Neural progenitor cell (in vitro differentiated cells): ENCODE measurements around the gene SPATA12. TPM values are rescaled to one million over a fixed set of nuclear protein-coding genes. Genes with fewer than 3 reads are reported as not detected.

ENCODE experiments used
- DNase-seq: peaks from one replicate; pipeline ENCODE4 v3.0.0-alpha.2; 2016; ENCODE audit warnings: low spot score
- H2AFZ ChIP-seq: fragments of 200-600 bp; sonication (generic); replicated peaks from 2 replicates; pipeline ENCODE4 v1.6.1; 2016; ENCODE audit warnings: antibody characterized with exemption
- H3F3A ChIP-seq: fragments of 200-600 bp; sonication (generic); 2 replicates; pipeline ENCODE4 v1.6.1; 2016; ENCODE audit warnings: antibody characterized with exemption, low read depth
- H3K27ac ChIP-seq: fragments of 200-600 bp; sonication (generic); 2 replicates; pipeline ENCODE4 v1.5.1; 2016; ENCODE audit warnings: mild to moderate bottlenecking
- H3K27me3 ChIP-seq: fragments of 200-600 bp; sonication (generic); 2 replicates; pipeline ENCODE4 v1.6.1; 2016; ENCODE audit warnings: mild to moderate bottlenecking, moderate library complexity
- H3K36me3 ChIP-seq: fragments of 200-600 bp; sonication (generic); 2 replicates; pipeline ENCODE4 v1.5.1; 2016
- H3K4me1 ChIP-seq: fragments of 200-600 bp; sonication (generic); 2 replicates; pipeline ENCODE4 v1.6.1; 2016; ENCODE audit warnings: mixed run types
- H3K4me2 ChIP-seq: fragments of 200-600 bp; sonication (generic); 2 replicates; pipeline ENCODE4 v1.6.1; 2016
- H3K4me3 ChIP-seq: fragments of 200-600 bp; sonication (generic); 2 replicates; pipeline ENCODE4 v1.5.1; 2016
- H3K79me2 ChIP-seq: fragments of 200-600 bp; sonication (generic); 2 replicates; pipeline ENCODE4 v1.6.1; 2016; ENCODE audit warnings: low read depth
- H3K9ac ChIP-seq: fragments of 200-600 bp; sonication (generic); 2 replicates; pipeline ENCODE4 v1.6.1; 2016
- H3K9me3 ChIP-seq: fragments of 200-600 bp; sonication (generic); 2 replicates; pipeline ENCODE4 v1.5.1; 2016; ENCODE audit warnings: low read depth
- H4K20me1 ChIP-seq: fragments of 200-600 bp; sonication (generic); 2 replicates; pipeline ENCODE4 v1.6.1; 2016; ENCODE audit warnings: low read depth
- H3K27ac Mint-ChIP-seq: 3 replicates; pipeline ENCODE4 v1.8.0; 2021; ENCODE audit warnings: mixed read lengths
- H3K27me3 Mint-ChIP-seq: 2 replicates; pipeline ENCODE4 v1.8.0; 2022; ENCODE audit warnings: low read depth, mild to moderate bottlenecking, inconsistent platforms, moderate library complexity, mixed read lengths; ENCODE audit not compliant: insufficient read depth
- H3K36me3 Mint-ChIP-seq: 3 replicates; pipeline ENCODE4 v1.8.0; 2021; ENCODE audit warnings: mixed read lengths
- H3K4me1 Mint-ChIP-seq: 3 replicates; pipeline ENCODE4 v1.8.0; 2021; ENCODE audit warnings: mixed read lengths
- H3K4me3 Mint-ChIP-seq: 3 replicates; pipeline ENCODE4 v1.8.0; 2021; ENCODE audit warnings: mild to moderate bottlenecking, moderate library complexity, mixed read lengths
- H3K9me3 Mint-ChIP-seq: 3 replicates; pipeline ENCODE4 v1.8.0; 2020; ENCODE audit warnings: mixed read lengths
- EZH2 ChIP-seq: fragments of 200-600 bp; sonication (generic); IDR thresholded peaks from 2 replicates; pipeline ENCODE4 v1.6.1; 2017; ENCODE audit warnings: antibody characterized with exemption, mild to moderate bottlenecking, moderate library complexity
- EZH2phosphoT487 ChIP-seq: fragments of 200-600 bp; sonication (generic); IDR thresholded peaks from 2 replicates; pipeline ENCODE4 v1.6.1; 2017; ENCODE audit warnings: antibody characterized with exemption
- total RNA-seq: library from RNA; depleted of rRNA; stranded (reverse); fragments of >200 nt; gene quantifications from 2 replicates; pipeline ENCODE4 v1.2.3, GENCODE V29; 2015; ENCODE audit warnings: low replicate concordance
- TF ChIP-seq, protein P1 (sequence below): fragments of 200-600 bp; sonication (generic); IDR thresholded peaks from 2 replicates; pipeline ENCODE4 v1.5.1; 2017; ENCODE audit warnings: antibody characterized with exemption, mild to moderate bottlenecking

SPATA12 gene
- total RNA-seq, 1 donor from 2014 or later: 0.17 TPM

- Histone ChIP-seq H3K9ac (no peak overlapping the region), H3K79me2 (no peaks in the 10 kb centered on the region), H3K36me3 (no peaks in the 10 kb centered on the region), H3K9me3 (no peaks in the 10 kb centered on the region), H2AFZ (no peak overlapping the region), H3K27me3 (no peaks in the 10 kb centered on the region), H3K27ac (no peak overlapping the region), H4K20me1 (no peaks in the 10 kb centered on the region), H3K4me2 (no peak overlapping the region), H3K4me1 (peaks cover 19% of the 10 kb centered on the region), H3K4me3 (no peak overlapping the region), H3F3A (no peaks in the 10 kb centered on the region)
- H3K9me3 Mint-ChIP-seq: no peaks in the 10 kb centered on the region
- H3K36me3 Mint-ChIP-seq: no peaks in the 10 kb centered on the region
- H3K27me3 Mint-ChIP-seq: peaks cover 2% of the 10 kb centered on the region
- no peak for DNase-seq
- no peak overlapping the region for H3K4me3 Mint-ChIP-seq
- peaks cover 29% of the 10 kb centered on the region for H3K4me1 Mint-ChIP-seq
- TF ChIP-seq EZH2phosphoT487 (no peak), EZH2 (no peak)
- TF ChIP-seq, protein P1, sequence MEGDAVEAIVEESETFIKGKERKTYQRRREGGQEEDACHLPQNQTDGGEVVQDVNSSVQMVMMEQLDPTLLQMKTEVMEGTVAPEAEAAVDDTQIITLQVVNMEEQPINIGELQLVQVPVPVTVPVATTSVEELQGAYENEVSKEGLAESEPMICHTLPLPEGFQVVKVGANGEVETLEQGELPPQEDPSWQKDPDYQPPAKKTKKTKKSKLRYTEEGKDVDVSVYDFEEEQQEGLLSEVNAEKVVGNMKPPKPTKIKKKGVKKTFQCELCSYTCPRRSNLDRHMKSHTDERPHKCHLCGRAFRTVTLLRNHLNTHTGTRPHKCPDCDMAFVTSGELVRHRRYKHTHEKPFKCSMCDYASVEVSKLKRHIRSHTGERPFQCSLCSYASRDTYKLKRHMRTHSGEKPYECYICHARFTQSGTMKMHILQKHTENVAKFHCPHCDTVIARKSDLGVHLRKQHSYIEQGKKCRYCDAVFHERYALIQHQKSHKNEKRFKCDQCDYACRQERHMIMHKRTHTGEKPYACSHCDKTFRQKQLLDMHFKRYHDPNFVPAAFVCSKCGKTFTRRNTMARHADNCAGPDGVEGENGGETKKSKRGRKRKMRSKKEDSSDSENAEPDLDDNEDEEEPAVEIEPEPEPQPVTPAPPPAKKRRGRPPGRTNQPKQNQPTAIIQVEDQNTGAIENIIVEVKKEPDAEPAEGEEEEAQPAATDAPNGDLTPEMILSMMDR: no peak
- no peak overlapping the region for H3K27ac Mint-ChIP-seq
Observed at GRCh38 chr3:57015350-57015729, 45.1 kb upstream of the SPATA12 start.

- Histone ChIP-seq H3K9me3 (no peaks in the 10 kb centered on the region), H3K36me3 (no peaks in the 10 kb centered on the region), H3K27ac (no peak overlapping the region), H3K4me3 (no peak overlapping the region), H3K79me2 (no peaks in the 10 kb centered on the region), H3K9ac (no peak overlapping the region), H2AFZ (no peak overlapping the region), H3K4me1 (peaks cover 19% of the 10 kb centered on the region), H4K20me1 (no peaks in the 10 kb centered on the region), H3F3A (no peaks in the 10 kb centered on the region), H3K27me3 (no peaks in the 10 kb centered on the region), H3K4me2 (no peak overlapping the region)
- no peaks in the 10 kb centered on the region for H3K36me3 Mint-ChIP-seq
- H3K9me3 Mint-ChIP-seq: no peaks in the 10 kb centered on the region
- DNase-seq: no peak
- H3K27me3 Mint-ChIP-seq: peaks cover 2% of the 10 kb centered on the region
- peak overlapping the region; percentile 63 for H3K4me3 Mint-ChIP-seq
- H3K27ac Mint-ChIP-seq: peak overlapping the region; percentile 33
- TF ChIP-seq, protein P1: no peak
- no peak for TF ChIP-seq EZH2
- no peak for TF ChIP-seq EZH2phosphoT487
- peaks cover 25% of the 10 kb centered on the region for H3K4me1 Mint-ChIP-seq
Observed at GRCh38 chr3:57015912-57016311, 44.6 kb upstream of the SPATA12 start.

- H3K4me3 Mint-ChIP-seq: no peak overlapping the region
Observed at GRCh38 chr3:57017459-57017845, 43.0 kb upstream of the SPATA12 start.

More at GRCh38 chr3:57017459-57017845, 43.0 kb upstream of the SPATA12 start:
- Mint-ChIP-seq H3K27ac (no peak overlapping the region), H3K4me1 (peaks cover 25% of the 10 kb centered on the region), H3K27me3 (peaks cover 2% of the 10 kb centered on the region), H3K36me3 (no peaks in the 10 kb centered on the region), H3K9me3 (no peaks in the 10 kb centered on the region)
- Histone ChIP-seq H3K27ac (no peak overlapping the region), H3K9me3 (no peaks in the 10 kb centered on the region), H2AFZ (no peak overlapping the region), H3K9ac (no peak overlapping the region), H3K79me2 (no peaks in the 10 kb centered on the region), H4K20me1 (no peaks in the 10 kb centered on the region), H3K4me1 (peaks cover 19% of the 10 kb centered on the region), H3K27me3 (no peaks in the 10 kb centered on the region), H3K36me3 (no peaks in the 10 kb centered on the region), H3K4me3 (no peak overlapping the region), H3K4me2 (no peak overlapping the region), H3F3A (no peaks in the 10 kb centered on the region)
- no peak for DNase-seq
- no peak for TF ChIP-seq EZH2
- TF ChIP-seq, protein P1: no peak
- TF ChIP-seq EZH2phosphoT487: no peak
